GM12892 (cell line): Measurements from ENCODE around the gene PEAK3.

ENCODE experiments used
- DNase-seq: peaks from one replicate; pipeline ENCODE4 v3.0.0; 2011; ENCODE audit not compliant: insufficient read length
- FAIRE-seq: peaks from 2 replicates; lab custom pipeline; 2011; peaks lifted over from hg19 to GRCh38; lab: Jason Lieb, UNC
- POLR2A ChIP-seq: IDR thresholded peaks from 2 replicates; pipeline ENCODE4 v1.6.1; 2011; ENCODE audit warnings: low read depth, low read length, control low read depth
- POLR2AphosphoS5 ChIP-seq: IDR thresholded peaks from 2 replicates; pipeline ENCODE4 v1.6.1; 2011; ENCODE audit warnings: low read depth, low read length, control low read depth
- TAF1 ChIP-seq: IDR thresholded peaks from 2 replicates; pipeline ENCODE4 v1.6.1; 2011; ENCODE audit warnings: low read depth, mild to moderate bottlenecking, control low read depth, low read length, borderline replicate concordance

PEAK3 gene

DNA sequence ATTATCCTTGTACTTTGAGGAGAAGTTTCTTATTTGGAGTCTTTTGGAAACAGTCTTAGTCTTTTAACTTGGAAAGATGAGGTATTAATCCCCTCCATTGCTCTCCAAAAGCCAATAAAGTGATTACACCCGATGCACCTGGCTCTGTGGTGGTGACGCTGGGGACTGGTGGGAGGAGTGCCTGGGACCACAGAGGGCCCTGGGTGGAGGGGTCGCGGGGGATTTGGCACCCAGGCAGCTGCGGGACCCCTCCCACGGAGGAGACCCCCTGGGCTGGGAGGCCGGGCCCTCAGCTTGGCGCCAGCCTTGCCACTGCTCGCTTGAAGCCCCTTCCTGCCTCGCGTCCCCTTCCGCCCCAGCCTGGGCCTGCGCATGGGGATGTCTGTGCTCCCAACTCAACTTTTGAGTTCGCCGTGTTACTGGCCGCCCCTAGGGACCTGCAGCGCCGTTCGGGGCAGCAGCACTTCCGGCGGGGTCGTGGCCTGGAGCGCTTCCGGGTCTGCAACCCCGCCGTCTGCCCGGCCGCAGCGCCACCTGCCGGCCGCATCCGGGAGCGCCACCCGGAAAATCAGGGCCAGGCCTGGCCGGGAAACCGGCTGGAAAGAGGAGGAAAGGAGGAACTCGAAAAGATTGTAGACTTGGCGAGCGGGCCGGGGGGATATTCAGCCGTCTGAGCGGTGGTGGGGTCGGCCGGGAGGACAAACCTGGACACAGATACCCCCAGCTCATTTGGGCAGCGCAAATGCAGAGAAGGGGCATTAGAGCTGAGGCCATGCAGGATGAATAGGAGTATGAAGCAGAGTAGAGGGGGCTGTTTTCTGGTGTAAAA, 8.4 kb downstream of the PEAK3 start:
- no peak for TF ChIP-seq TAF1
- peak; percentile 63; the same call in 1 of the 2 replicates for TF ChIP-seq POLR2AphosphoS5
- TF ChIP-seq POLR2A = peak; percentile 63; the same call in 1 of the 2 replicates
- peak; percentile 94 for FAIRE-seq
- DNase-seq = peak; percentile 97

DNA sequence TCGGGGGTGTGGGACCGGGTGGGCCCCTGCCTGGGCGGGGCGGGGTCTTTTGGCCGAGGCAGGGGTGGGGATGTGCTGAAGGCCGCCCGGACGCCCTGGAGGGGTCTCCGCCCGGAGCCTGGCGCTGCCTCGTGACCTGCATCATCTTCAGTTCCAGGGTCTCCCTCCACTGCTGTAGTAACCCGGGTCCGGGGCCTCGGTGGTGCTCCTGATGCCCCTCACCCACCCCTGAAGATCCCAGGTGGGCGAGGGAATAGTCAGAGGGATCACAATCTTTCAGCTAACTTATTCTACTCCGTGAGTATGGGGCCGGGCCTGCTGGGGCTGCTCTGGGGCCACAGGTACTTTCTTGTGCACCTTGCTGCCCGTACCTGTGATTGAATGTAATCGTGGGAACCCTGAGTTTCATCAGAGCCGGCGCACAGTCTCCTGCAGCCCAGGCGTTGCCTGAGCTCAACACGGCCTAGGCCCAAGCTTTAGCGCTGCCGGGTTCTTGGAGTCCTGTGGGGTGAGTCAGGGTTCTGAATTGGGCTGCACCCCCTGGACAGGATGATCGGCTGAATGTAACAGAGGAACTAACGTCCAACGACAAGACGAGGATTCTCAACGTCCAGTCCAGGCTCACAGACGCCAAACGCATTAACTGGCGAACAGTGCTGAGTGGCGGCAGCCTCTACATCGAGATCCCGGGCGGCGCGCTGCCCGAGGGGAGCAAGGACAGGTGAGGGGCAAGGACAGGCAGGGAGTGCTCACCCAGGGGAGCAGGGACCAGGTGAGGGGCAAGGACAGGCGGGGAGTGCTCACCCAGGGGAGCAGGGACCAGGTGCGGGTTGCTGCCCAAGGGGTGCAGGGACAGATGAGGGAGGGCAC, 10.5 kb downstream of the PEAK3 start:
- FAIRE-seq (peak; percentile 56), DNase-seq (no peak)

DNA sequence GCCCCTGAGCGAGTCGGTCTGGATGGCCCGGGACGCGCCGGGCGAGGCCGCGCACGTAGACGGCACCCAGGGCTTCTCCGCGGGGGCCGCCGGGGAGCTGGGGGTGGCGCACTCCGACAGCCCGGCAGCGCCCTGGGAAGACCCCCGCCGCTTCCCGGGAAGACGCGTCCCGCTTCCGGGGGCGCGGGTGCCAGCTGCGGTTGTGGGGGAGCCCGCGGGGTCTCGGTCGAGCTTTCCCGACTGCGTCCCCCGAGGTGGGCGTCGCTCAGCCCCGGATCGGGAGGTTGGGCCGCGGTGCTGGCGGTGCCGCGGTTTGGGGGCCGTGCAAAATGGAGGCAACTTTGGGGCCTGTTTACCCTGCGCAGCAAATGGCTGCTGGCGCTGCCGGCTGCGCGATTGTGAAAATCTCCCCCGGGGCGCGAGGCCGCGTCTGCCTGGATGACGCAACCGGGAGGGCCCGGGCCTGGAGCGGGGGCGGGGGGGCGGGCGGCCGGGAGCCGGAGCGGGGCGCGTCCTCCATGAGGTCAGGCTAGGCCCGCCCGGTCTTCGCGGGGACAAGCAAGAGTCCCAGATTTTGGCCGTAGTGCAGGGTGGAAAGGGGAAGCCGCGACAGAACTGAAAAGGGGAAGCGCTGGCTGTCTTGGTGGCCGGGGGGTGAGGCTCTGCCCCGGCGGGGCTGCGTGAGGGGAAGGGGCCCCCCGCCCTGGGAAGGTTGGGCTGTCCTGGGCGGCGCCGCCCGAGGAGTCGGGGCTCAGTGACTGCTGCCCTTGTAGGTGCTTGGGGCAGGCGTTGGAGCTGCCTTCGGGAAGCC, 11.3 kb downstream of the PEAK3 start:
- FAIRE-seq = peak; percentile 88
- TF ChIP-seq POLR2AphosphoS5 (no peak), TAF1 (0 out of 2 replicates have a peak, but pooled peaks have one; percentile 54), POLR2A (peak; percentile 32; the same call in 1 of the 2 replicates)
- DNase-seq = no peak

More for the DNA sequence above, 10.5 kb downstream of the PEAK3 start:
- TF ChIP-seq POLR2A = no peak; the same call in 1 of the 2 replicates
- no peak for TF ChIP-seq TAF1
- TF ChIP-seq POLR2AphosphoS5 = no peak

DNA sequence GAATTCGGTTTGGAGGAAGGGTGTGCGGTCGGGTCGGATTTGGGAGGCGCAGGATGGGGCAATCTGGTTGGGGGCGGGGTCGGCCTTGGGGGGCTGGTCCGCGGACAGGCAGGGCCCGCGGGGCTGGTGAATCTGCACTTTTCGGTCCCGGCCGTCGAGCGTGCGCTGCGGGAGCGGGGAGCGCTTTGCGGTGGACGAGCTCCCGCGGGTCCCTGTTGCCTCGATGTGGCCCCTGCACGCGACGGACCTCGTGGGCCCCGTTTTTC, 11.9 kb downstream of the PEAK3 start:
- no peak for DNase-seq
- peak; percentile 7; the same call in 1 of the 2 replicates for TF ChIP-seq POLR2A
- TF ChIP-seq POLR2AphosphoS5 = no peak
- FAIRE-seq = no peak

DNA sequence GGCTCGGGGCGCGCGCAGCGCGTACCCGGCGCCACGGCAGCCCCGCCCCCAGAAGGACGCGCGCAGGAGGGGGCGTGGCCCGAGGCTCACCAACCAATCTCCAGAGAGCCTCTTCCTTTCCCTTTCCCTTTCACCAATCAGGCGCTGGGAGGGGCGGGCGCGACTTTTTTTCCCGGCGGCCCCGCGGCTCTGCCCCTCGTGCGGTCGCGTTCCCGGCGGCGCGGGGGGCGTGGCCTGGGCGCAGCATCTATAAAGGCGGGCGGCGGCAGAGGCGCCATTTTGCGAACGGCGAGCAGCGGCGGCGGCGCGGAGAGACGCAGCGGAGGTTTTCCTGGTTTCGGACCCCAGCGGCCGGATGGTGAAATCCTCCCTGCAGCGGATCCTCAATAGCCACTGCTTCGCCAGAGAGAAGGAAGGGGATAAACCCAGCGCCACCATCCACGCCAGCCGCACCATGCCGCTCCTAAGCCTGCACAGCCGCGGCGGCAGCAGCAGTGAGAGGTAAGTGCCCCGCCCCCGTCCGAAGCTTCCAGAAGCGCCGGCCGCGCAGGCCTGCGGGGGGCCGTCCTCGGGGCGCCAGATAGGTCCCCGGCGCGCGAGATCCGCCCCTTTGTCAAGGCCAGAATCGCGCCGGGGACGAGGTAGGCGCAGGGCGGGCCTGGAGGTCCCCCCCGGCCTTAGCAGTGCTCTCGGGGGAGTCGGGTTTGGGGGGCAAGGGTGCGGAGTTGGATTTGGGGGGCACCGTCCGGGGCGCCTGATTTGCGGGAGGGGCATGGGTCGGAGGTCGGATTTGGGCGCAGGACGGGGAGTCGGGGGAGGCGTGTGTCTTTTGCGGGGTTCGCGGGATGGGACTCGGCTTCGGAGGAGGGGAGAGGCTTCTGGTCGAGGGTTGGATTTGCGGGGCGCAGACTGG, 12.5 kb downstream of the PEAK3 start:
- TF ChIP-seq POLR2AphosphoS5 = peak; percentile 98
- peak; percentile 99 for TF ChIP-seq TAF1
- peak; percentile 99 for TF ChIP-seq POLR2A
- FAIRE-seq (peak; percentile 95), DNase-seq (peak; percentile 98)

DNA sequence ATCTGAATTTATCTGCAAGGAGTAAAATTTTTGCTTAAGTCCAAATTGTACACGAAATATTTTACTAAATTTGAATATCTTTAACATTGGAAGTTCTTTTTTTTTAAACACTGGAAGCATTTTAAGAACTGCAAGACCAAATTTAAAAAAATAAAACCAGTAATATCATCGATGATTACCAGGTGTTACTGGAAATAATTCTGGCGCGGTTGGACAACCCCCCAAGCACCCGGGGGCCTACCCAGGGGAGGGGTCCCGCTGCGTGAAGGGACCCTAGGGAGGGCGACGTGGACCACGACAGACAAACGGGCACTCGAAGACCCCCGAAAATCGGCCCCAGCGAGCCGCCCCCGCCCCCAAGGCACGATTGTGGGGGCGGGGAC, 13.1 kb downstream of the PEAK3 start:
- DNase-seq = no peak
- FAIRE-seq = no peak
- no peak for TF ChIP-seq POLR2AphosphoS5
- TF ChIP-seq POLR2A = no peak
- no peak for TF ChIP-seq TAF1

DNA sequence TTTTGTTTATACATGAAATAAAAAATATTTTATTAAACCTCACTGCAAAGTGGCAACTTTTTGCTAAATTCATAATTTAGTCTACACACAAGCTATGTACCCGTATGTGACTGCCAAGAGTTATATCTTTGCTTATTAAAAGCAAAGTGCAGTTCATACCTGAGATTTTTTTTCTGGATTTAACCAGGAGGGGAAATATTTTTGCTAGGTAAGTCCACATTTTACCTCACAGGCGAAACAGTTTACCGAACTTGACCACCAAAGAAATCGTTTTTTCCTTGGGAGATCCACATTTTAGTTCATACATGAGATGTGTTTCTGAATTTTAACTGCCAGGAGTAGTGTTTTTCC, 13.5 kb downstream of the PEAK3 start:
- TF ChIP-seq TAF1 = no peak
- no peak for TF ChIP-seq POLR2A
- TF ChIP-seq POLR2AphosphoS5 = no peak
- FAIRE-seq (no peak), DNase-seq (no peak)

DNA sequence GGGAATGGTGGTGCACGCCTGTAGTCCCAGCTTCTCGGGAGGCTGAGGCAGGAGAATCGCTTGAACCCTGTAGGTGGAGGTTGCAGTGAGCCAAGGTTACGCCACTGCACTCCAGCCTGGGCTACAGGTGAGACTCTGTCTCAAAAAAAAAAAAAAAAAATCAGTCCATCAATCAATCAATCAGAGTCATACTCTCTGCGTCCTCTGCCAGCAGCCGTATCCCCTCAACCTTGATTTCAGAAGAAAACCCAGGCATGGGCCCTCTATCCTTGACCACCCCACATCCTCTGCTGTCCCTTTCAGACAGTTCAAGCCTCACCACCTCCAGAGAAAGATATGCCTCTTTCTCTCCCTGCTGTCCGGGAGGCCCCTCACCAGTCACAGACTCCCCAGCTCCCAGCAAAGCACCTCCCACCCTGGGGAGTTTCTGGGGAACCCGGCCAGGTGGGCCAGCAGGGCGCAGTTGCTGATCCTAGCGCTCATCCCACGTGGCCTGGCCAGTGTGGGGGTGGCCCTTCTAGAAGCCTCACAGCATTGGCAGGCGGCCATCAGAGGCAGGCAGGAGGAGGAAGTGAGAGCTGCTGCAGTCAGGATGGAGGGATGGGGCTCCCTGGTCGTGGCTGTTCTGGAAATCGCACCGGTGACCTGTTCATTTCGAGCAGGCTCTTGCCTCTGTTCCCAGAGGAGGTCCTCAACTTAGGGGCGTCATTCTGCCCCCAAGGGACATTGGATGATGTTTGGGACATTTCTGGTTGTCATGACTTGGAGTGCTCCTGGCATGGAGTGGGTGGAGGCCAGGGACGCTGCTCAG, 15.6 kb downstream of the PEAK3 start:
- FAIRE-seq = peak; percentile 97
- TF ChIP-seq TAF1 = no peak
- peak; percentile 44; the same call in 1 of the 2 replicates for TF ChIP-seq POLR2A
- TF ChIP-seq POLR2AphosphoS5 = 0 out of 2 replicates have a peak, but pooled peaks have one; percentile 37
- no peak for DNase-seq

DNA sequence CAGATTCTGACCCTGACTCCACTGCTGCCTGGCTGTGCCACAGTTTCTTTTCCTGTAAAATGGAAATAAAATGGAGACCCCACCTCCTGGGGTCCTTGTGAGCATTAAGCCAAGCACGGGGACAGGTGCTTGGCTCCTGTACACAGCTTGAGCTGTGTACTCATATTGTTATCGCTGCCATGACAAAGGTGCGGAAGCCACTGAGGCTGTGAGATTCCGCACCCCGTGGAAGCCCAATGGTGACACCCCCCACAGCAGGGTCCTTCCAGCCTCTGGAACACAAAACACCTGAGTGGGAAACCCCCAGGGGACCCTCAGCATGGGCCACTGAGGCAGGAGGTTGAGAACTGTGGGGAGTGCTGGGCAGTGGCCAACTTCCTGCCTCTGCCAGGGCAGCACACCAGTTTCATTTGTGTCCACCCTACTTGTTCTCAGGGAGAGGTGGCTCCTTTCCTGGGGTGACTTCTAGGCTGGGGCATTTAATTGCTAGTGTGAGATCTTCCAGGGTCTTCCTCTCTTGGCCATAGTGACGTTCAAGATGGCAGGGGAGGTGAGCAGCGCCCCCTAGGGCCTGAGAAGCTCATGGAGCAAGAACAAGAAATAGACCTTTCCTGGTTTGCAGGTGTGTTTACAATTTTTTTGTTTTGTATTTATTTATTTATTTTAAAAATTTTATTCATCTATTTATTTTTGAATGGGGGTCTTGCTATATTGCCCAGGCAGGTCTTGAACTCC, 20.4 kb downstream of the PEAK3 start:
- TF ChIP-seq TAF1 = no peak
- TF ChIP-seq POLR2A = no peak
- no peak for TF ChIP-seq POLR2AphosphoS5
- FAIRE-seq = no peak

More for the DNA sequence above, 20.4 kb downstream of the PEAK3 start:
- DNase-seq = no peak
